Measurements from ENCODE around the gene TCF12.
"Not testable (repeated sequence)": the region's sequence is repeated elsewhere in the genome, so short reads cannot be mapped to it uniquely, and the experiment has no call there.

Gene TCF12

GRCh38 chr15:56931639-56932508 lies 13.4 kb downstream of the TCF12 start:
- peak overlapping the region; percentile 47 for H3K27ac ChIP-seq (ENCODE audit: low read depth, low read length, poor library complexity, severe bottlenecking)
- H3K9me2 ChIP-seq (ENCODE audit: low read depth, low read length) = no peaks in the 10 kb centered on the region
- H3K4me3 ChIP-seq (ENCODE audit: low read depth, low read length, poor library complexity, severe bottlenecking) = no peak overlapping the region
- H3K4me1 ChIP-seq (ENCODE audit: insufficient read depth, low read length, severe bottlenecking) = peaks cover 39% of the 10 kb centered on the region
- H3K9me3 ChIP-seq (ENCODE audit: low read length) = 0 out of 2 replicates have a peak, but pooled peaks cover 3% of the 10 kb centered on the region
- H3F3A ChIP-seq (ENCODE audit: insufficient read depth, low read length) = no peaks in the 10 kb centered on the region
- H3K79me2 ChIP-seq (ENCODE audit: insufficient read depth, low read length) = peaks cover 98% of the 10 kb centered on the region
- H4K20me1 ChIP-seq (ENCODE audit: insufficient read depth, low read length) = no peaks in the 10 kb centered on the region
- H2AFZ ChIP-seq (ENCODE audit: low read length) = no peak overlapping the region
- H3K27me3 ChIP-seq (ENCODE audit: insufficient read depth, low read length) = no peaks in the 10 kb centered on the region
- no peak overlapping the region; the same call in 1 of the 2 replicates for H3K9ac ChIP-seq (ENCODE audit: low read length)
- H3K4me2 ChIP-seq (ENCODE audit: low read length) = peak overlapping the region; percentile 35; the same call in 1 of the 2 replicates
- peaks cover 82% of the 10 kb centered on the region for H3K36me3 ChIP-seq (ENCODE audit: insufficient read depth, low read length)
- no peak for TF ChIP-seq CTCF (IDR thresholded peaks at IDR 0.05; ENCODE audit: low read length)

- not testable (repeated sequence) for H4K20me1 ChIP-seq (ENCODE audit: insufficient read depth, low read length); H3K27me3 ChIP-seq (ENCODE audit: insufficient read depth, low read length); H2AFZ ChIP-seq (ENCODE audit: low read length); H3K9ac ChIP-seq (ENCODE audit: low read length); H3F3A ChIP-seq (ENCODE audit: insufficient read depth, low read length); H3K4me3 ChIP-seq (ENCODE audit: low read depth, low read length, poor library complexity, severe bottlenecking); H3K4me2 ChIP-seq (ENCODE audit: low read length); H3K9me3 ChIP-seq (ENCODE audit: low read length); H3K9me2 ChIP-seq (ENCODE audit: low read depth, low read length)
- Histone ChIP-seq H3K27ac (ENCODE audit: low read depth, low read length, poor library complexity, severe bottlenecking) (peak overlapping the region; percentile 47), H3K36me3 (ENCODE audit: insufficient read depth, low read length) (peaks cover 82% of the 10 kb centered on the region), H3K4me1 (ENCODE audit: insufficient read depth, low read length, severe bottlenecking) (peaks cover 39% of the 10 kb centered on the region), H3K79me2 (ENCODE audit: insufficient read depth, low read length) (peaks cover 98% of the 10 kb centered on the region)
Observed at GRCh38 chr15:56932509-56932868, 14.0 kb downstream of the TCF12 start.

GRCh38 chr15:56933410-56933809 lies 15.0 kb downstream of the TCF12 start:
- Histone ChIP-seq H3K9me2 (ENCODE audit: low read depth, low read length) (no peaks in the 10 kb centered on the region), H3K27me3 (ENCODE audit: insufficient read depth, low read length) (no peaks in the 10 kb centered on the region), H3K4me3 (ENCODE audit: low read depth, low read length, poor library complexity, severe bottlenecking) (no peak overlapping the region), H3K9me3 (ENCODE audit: low read length) (0 out of 2 replicates have a peak, but pooled peaks cover 3% of the 10 kb centered on the region), H3K9ac (ENCODE audit: low read length) (no peak overlapping the region), H2AFZ (ENCODE audit: low read length) (no peak overlapping the region), H3K79me2 (ENCODE audit: insufficient read depth, low read length) (peaks cover 98% of the 10 kb centered on the region), H3K4me1 (ENCODE audit: insufficient read depth, low read length, severe bottlenecking) (peaks cover 39% of the 10 kb centered on the region), H4K20me1 (ENCODE audit: insufficient read depth, low read length) (no peaks in the 10 kb centered on the region), H3K4me2 (ENCODE audit: low read length) (no peak overlapping the region), H3F3A (ENCODE audit: insufficient read depth, low read length) (no peaks in the 10 kb centered on the region), H3K27ac (ENCODE audit: low read depth, low read length, poor library complexity, severe bottlenecking) (no peak overlapping the region), H3K36me3 (ENCODE audit: insufficient read depth, low read length) (peaks cover 73% of the 10 kb centered on the region)
- no peak for TF ChIP-seq CTCF (IDR thresholded peaks at IDR 0.05; ENCODE audit: low read length)
- TF ChIP-seq EZH2 (IDR thresholded peaks at IDR 0.05; ENCODE audit: borderline replicate concordance, low read length) = no peak

GRCh38 chr15:56933811-56934210 lies 15.4 kb downstream of the TCF12 start:
- Histone ChIP-seq H3K9ac (ENCODE audit: low read length) (no peak overlapping the region), H3F3A (ENCODE audit: insufficient read depth, low read length) (no peaks in the 10 kb centered on the region), H3K27ac (ENCODE audit: low read depth, low read length, poor library complexity, severe bottlenecking) (no peak overlapping the region), H3K4me1 (ENCODE audit: insufficient read depth, low read length, severe bottlenecking) (peaks cover 39% of the 10 kb centered on the region), H3K4me2 (ENCODE audit: low read length) (no peak overlapping the region), H2AFZ (ENCODE audit: low read length) (no peak overlapping the region), H3K27me3 (ENCODE audit: insufficient read depth, low read length) (no peaks in the 10 kb centered on the region), H3K9me2 (ENCODE audit: low read depth, low read length) (no peaks in the 10 kb centered on the region), H4K20me1 (ENCODE audit: insufficient read depth, low read length) (no peaks in the 10 kb centered on the region), H3K4me3 (ENCODE audit: low read depth, low read length, poor library complexity, severe bottlenecking) (no peak overlapping the region), H3K79me2 (ENCODE audit: insufficient read depth, low read length) (peaks cover 98% of the 10 kb centered on the region), H3K9me3 (ENCODE audit: low read length) (0 out of 2 replicates have a peak, but pooled peaks cover 3% of the 10 kb centered on the region), H3K36me3 (ENCODE audit: insufficient read depth, low read length) (peaks cover 70% of the 10 kb centered on the region)
- TF ChIP-seq EZH2 (IDR thresholded peaks at IDR 0.05; ENCODE audit: borderline replicate concordance, low read length) = no peak
- TF ChIP-seq CTCF (IDR thresholded peaks at IDR 0.05; ENCODE audit: low read length) = no peak
